ENCODE results near the gene HSPB9.

Gene HSPB9

GRCh38 chr17:42159796-42160530 is 37.4 kb downstream of the HSPB9 start:
- TF ChIP-seq ZBTB7A (IDR thresholded peaks at IDR 0.05; ENCODE audit: low read depth) (no peak), MAX (IDR thresholded peaks at IDR 0.05) (no peak), NFIC (IDR thresholded peaks at IDR 0.05) (no peak), CREB1 (IDR thresholded peaks at IDR 0.05; ENCODE audit: low read depth) (no peak), TEAD4 (IDR thresholded peaks at IDR 0.05) (no peak), TAF1 (IDR thresholded peaks at IDR 0.05; ENCODE audit: low read depth) (no peak), TCF12 (IDR thresholded peaks at IDR 0.05; ENCODE audit: low read depth) (no peak), REST (IDR thresholded peaks at IDR 0.05; ENCODE audit: low read depth) (no peak), CEBPB (IDR thresholded peaks at IDR 0.05) (no peak), RAD21 (IDR thresholded peaks at IDR 0.05; ENCODE audit: low read depth) (no peak)

- no peak for TF ChIP-seq RAD21 (IDR thresholded peaks at IDR 0.05; ENCODE audit: low read depth)
- no peak for TF ChIP-seq CREB1 (IDR thresholded peaks at IDR 0.05; ENCODE audit: low read depth)
- TF ChIP-seq MAX (IDR thresholded peaks at IDR 0.05): no peak
- no peak for TF ChIP-seq TCF12 (IDR thresholded peaks at IDR 0.05; ENCODE audit: low read depth)
- TF ChIP-seq REST (IDR thresholded peaks at IDR 0.05; ENCODE audit: low read depth): no peak
- no peak for TF ChIP-seq CEBPB (IDR thresholded peaks at IDR 0.05)
- TF ChIP-seq EGR1 (IDR thresholded peaks at IDR 0.05): no peak
- no peak for TF ChIP-seq EP300 (IDR thresholded peaks at IDR 0.05; ENCODE audit: borderline replicate concordance)
- TF ChIP-seq USF1 (IDR thresholded peaks at IDR 0.05): no peak
- no peak for TF ChIP-seq FOXM1 (IDR thresholded peaks at IDR 0.05; ENCODE audit: borderline replicate concordance, low read depth)
- no peak for TF ChIP-seq YY1 (IDR thresholded peaks at IDR 0.05; ENCODE audit: low read depth)
- TF ChIP-seq TEAD4 (IDR thresholded peaks at IDR 0.05): no peak
These were observed 37.9 kb downstream of the HSPB9 start for GRCh38 chr17:42160531-42160910.

GRCh38 chr17:42163113-42163512 is 40.5 kb downstream of the HSPB9 start:
- TF ChIP-seq TAF1 (IDR thresholded peaks at IDR 0.05; ENCODE audit: low read depth) (no peak), RAD21 (IDR thresholded peaks at IDR 0.05; ENCODE audit: low read depth) (peak; percentile 38)

GRCh38 chr17:42163696-42164407 is 41.2 kb downstream of the HSPB9 start:
- no peak for TF ChIP-seq EGR1 (IDR thresholded peaks at IDR 0.05)
- no peak for TF ChIP-seq USF1 (IDR thresholded peaks at IDR 0.05)
- TF ChIP-seq YY1 (IDR thresholded peaks at IDR 0.05; ENCODE audit: low read depth): no peak
- no peak for TF ChIP-seq EP300 (IDR thresholded peaks at IDR 0.05; ENCODE audit: borderline replicate concordance)
- no peak for TF ChIP-seq CREB1 (IDR thresholded peaks at IDR 0.05; ENCODE audit: low read depth)
- TF ChIP-seq ZBTB7A (IDR thresholded peaks at IDR 0.05; ENCODE audit: low read depth): no peak

- TF ChIP-seq TEAD4 (IDR thresholded peaks at IDR 0.05) (no peak), TCF12 (IDR thresholded peaks at IDR 0.05; ENCODE audit: low read depth) (no peak), EGR1 (IDR thresholded peaks at IDR 0.05) (no peak), ZBTB7A (IDR thresholded peaks at IDR 0.05; ENCODE audit: low read depth) (no peak), REST (IDR thresholded peaks at IDR 0.05; ENCODE audit: low read depth) (no peak), EP300 (IDR thresholded peaks at IDR 0.05; ENCODE audit: borderline replicate concordance) (no peak), FOXM1 (IDR thresholded peaks at IDR 0.05; ENCODE audit: borderline replicate concordance, low read depth) (no peak), CREB1 (IDR thresholded peaks at IDR 0.05; ENCODE audit: low read depth) (no peak), MAX (IDR thresholded peaks at IDR 0.05) (no peak), TAF1 (IDR thresholded peaks at IDR 0.05; ENCODE audit: low read depth) (no peak), YY1 (IDR thresholded peaks at IDR 0.05; ENCODE audit: low read depth) (no peak)
These were observed 43.1 kb downstream of the HSPB9 start for GRCh38 chr17:42165751-42166150.

Data from Ishikawa (cell line).